Left lung (tissue), 10 donors: ENCODE measurements around the gene IGFBP5. TPM values are rescaled to one million over a fixed set of nuclear protein-coding genes. Genes with fewer than 3 reads are reported as not detected.

ENCODE experiments used
- ATAC-seq: fragments of 200-7000 bp; cut with Tn5 transposase; one replicate; pipeline ENCODE4 v1.9.1; 2020; ENCODE audit warnings: moderate library complexity
- DNase-seq, 4 donors: peaks; one replicate each; pipeline ENCODE4 v3.0.0-alpha.2; 2013 to 2020
- H3K27ac ChIP-seq, 2 donors: fragments of 200-600 bp; sonication (generic) in 1 of 2; one replicate each; pipeline versions ENCODE4 v1.5.0 to v1.8.0; 2020 to 2021
- H3K27me3 ChIP-seq, 2 donors: fragments of 200-600 bp; sonication (generic) in 1 of 2; one replicate each; pipeline versions ENCODE4 v1.5.0 to v1.8.0; 2020 to 2021
- H3K36me3 ChIP-seq, 2 donors: fragments of 200-600 bp; sonication (generic) in 1 of 2; one replicate each; pipeline versions ENCODE4 v1.5.0 to v1.8.0; 2020 to 2021
- H3K4me1 ChIP-seq, 2 donors: fragments of 200-600 bp; one replicate each; pipeline ENCODE4 v1.8.0; 2021
- H3K4me3 ChIP-seq, 2 donors: fragments of 200-600 bp; sonication (generic) in 1 of 2; one replicate each; pipeline versions ENCODE4 v1.5.0 to v1.8.0; 2020 to 2021; ENCODE audit warnings: mild to moderate bottlenecking in 1 of 2
- H3K9me3 ChIP-seq, 2 donors: fragments of 200-600 bp; sonication (generic) in 1 of 2; one replicate each; pipeline versions ENCODE4 v1.5.0 to v1.8.0; 2020 to 2021
- intact Hi-C, 2 donors: fragments of 100-400 bp; cut with DNase I; formaldehyde crosslinking; loops; one replicate each; pipeline versions ENCODE4 v1.11.2 to v1.14.2; 2022
- polyA plus RNA-seq, 6 donors: library from polyadenylated mRNA; unstranded; fragments of 120-200 nt; gene quantifications; one replicate each; pipeline ENCODE4 v1.2.1, GENCODE V29; 2013; ENCODE audit not compliant: insufficient read length in 6 of 6
- total RNA-seq, 2 donors: library from RNA; stranded (reverse); fragmentation: NEBNext Ultra II Directional; extraction: Animal tissue kit (Norgen Biotek cat#: 25700); gene quantifications; one replicate each; pipeline ENCODE4 v1.2.1, GENCODE V29; 2021
- TF ChIP-seq, protein P1 (sequence below), 2 donors: fragments of 200-600 bp; sonication (generic) in 1 of 2; IDR thresholded peaks; one replicate each; pipeline versions ENCODE4 v1.5.0 to v1.8.0; 2021; ENCODE audit warnings: antibody characterized with exemption in 2 of 2
- donor health status: DM: no; HTN: yes; CAD: no.
- donor health status: DM: no; HTN: no; CAD: no.

Gene IGFBP5
- total and polyA plus RNA-seq, 8 donors, result 89.4 to 149 (median 121) TPM

DNA sequence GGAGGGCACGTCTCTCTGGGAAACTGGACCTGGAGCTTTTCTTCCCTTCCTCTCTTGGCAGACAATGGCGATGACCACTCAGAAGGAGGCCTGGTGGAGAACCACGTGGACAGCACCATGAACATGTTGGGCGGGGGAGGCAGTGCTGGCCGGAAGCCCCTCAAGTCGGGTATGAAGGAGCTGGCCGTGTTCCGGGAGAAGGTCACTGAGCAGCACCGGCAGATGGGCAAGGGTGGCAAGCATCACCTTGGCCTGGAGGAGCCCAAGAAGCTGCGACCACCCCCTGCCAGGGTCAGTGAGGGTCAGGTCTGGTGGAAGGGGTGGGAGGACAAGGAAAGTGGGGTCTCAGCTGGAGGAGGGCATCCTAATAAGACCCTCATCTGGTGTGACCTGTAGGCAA lies 34.9 kb downstream of the IGFBP5 start:
- no peaks in the 10 kb centered on the region for H3K27me3 ChIP-seq
- H3K4me3 ChIP-seq, result no peak overlapping the region
- no peaks in the 10 kb centered on the region for H3K36me3 ChIP-seq
- intact Hi-C loops, result loop anchor here in 1 of 2 donors (2.0 kb wide), 1 partner anchor 142 kb away; no protein-coding TSS in a partner anchor
- TF ChIP-seq, protein P1, sequence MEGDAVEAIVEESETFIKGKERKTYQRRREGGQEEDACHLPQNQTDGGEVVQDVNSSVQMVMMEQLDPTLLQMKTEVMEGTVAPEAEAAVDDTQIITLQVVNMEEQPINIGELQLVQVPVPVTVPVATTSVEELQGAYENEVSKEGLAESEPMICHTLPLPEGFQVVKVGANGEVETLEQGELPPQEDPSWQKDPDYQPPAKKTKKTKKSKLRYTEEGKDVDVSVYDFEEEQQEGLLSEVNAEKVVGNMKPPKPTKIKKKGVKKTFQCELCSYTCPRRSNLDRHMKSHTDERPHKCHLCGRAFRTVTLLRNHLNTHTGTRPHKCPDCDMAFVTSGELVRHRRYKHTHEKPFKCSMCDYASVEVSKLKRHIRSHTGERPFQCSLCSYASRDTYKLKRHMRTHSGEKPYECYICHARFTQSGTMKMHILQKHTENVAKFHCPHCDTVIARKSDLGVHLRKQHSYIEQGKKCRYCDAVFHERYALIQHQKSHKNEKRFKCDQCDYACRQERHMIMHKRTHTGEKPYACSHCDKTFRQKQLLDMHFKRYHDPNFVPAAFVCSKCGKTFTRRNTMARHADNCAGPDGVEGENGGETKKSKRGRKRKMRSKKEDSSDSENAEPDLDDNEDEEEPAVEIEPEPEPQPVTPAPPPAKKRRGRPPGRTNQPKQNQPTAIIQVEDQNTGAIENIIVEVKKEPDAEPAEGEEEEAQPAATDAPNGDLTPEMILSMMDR (IDR thresholded peaks at IDR 0.05), result no peak
- H3K4me1 ChIP-seq, result peaks cover under 1 to 2% of the 10 kb centered on the region in 2 donors
- H3K27ac ChIP-seq, result no peak overlapping the region
- ATAC-seq (no peak), DNase-seq (no peak)
- no peaks in the 10 kb centered on the region for H3K9me3 ChIP-seq

DNA sequence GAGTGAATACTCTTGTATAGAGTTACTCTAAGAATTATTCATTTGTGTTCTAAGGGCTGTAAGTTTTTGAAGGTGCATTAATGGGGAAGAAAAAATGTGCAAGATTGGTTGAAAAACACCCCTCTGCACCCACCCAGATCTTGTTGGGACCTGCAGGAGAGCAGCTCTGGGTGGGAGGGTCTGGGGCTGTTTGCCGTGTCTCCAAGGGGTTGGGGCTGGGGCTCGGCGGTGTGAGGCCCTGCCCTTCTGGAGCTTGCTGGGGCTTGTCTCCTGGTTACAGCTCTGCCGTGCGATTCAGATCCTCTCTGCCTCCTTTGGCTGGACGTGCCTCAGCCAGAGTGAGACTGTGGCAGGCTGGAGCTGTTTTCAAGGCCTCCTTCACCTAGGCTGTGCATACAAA lies 36.1 kb downstream of the IGFBP5 start:
- intact Hi-C loops, result no loop called here
- no peaks in the 10 kb centered on the region for H3K4me1 ChIP-seq
- H3K36me3 ChIP-seq, result no peaks in the 10 kb centered on the region
- no peaks in the 10 kb centered on the region for H3K9me3 ChIP-seq
- TF ChIP-seq, protein P1 (IDR thresholded peaks at IDR 0.05), result no peak
- no peak for DNase-seq
- no peak for ATAC-seq
- no peak overlapping the region for H3K4me3 ChIP-seq
- no peak overlapping the region for H3K27ac ChIP-seq
- no peaks in the 10 kb centered on the region for H3K27me3 ChIP-seq

DNA sequence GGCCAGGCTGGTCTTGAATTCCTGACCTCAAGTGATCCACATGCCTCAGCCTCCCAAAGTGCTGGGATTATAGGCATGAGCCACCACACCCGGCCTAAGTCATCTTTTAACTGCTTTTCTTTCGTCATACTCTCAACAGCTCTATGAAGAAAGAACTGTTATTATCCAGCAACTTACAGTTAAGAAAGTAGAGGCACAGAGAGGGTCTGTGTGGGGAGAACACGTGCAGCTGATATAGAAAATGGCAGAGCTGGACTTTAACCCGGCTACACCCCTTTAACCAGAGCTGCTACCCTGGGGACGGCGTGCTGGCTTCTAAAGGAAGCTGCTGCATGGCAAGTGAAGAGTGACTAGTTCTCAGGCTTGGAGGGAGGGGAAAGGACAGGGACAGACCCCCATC lies 36.6 kb downstream of the IGFBP5 start:
- H3K36me3 ChIP-seq, result no peaks in the 10 kb centered on the region
- no peak overlapping the region for H3K4me3 ChIP-seq
- H3K27me3 ChIP-seq, result no peaks in the 10 kb centered on the region
- H3K4me1 ChIP-seq, result no peaks in the 10 kb centered on the region
- H3K9me3 ChIP-seq, result no peaks in the 10 kb centered on the region
- TF ChIP-seq, protein P1 (IDR thresholded peaks at IDR 0.05), result no peak
- intact Hi-C loops, result no loop called here
- DNase-seq, result no peak
- no peak for ATAC-seq
- no peak overlapping the region for H3K27ac ChIP-seq

DNA sequence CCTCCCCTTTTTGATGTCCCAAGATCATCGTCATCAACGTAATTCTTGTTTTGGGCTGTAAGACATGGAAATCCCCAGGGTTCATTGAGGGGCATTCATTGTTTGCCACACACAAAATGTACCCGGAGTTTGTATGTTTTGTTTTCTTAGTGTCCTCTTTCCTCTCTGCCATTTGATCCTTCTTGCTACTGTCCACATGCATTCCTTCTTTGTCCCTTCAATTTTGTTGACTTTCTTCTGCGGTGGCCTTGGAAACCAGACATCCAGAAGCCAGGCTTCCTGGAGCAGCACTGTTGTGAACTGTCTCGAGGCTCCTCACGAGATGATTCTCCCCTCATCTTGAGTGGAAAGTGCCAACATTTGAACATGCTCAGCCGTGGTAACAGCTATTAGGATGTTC lies 37.4 kb downstream of the IGFBP5 start:
- DNase-seq (no peak), ATAC-seq (no peak)
- Histone ChIP-seq H3K36me3 (no peaks in the 10 kb centered on the region), H3K4me3 (no peak overlapping the region), H3K27ac (no peak overlapping the region), H3K9me3 (no peaks in the 10 kb centered on the region), H3K4me1 (no peaks in the 10 kb centered on the region), H3K27me3 (no peaks in the 10 kb centered on the region)
- TF ChIP-seq, protein P1 (IDR thresholded peaks at IDR 0.05), result no peak
- intact Hi-C loops, result no loop called here

DNA sequence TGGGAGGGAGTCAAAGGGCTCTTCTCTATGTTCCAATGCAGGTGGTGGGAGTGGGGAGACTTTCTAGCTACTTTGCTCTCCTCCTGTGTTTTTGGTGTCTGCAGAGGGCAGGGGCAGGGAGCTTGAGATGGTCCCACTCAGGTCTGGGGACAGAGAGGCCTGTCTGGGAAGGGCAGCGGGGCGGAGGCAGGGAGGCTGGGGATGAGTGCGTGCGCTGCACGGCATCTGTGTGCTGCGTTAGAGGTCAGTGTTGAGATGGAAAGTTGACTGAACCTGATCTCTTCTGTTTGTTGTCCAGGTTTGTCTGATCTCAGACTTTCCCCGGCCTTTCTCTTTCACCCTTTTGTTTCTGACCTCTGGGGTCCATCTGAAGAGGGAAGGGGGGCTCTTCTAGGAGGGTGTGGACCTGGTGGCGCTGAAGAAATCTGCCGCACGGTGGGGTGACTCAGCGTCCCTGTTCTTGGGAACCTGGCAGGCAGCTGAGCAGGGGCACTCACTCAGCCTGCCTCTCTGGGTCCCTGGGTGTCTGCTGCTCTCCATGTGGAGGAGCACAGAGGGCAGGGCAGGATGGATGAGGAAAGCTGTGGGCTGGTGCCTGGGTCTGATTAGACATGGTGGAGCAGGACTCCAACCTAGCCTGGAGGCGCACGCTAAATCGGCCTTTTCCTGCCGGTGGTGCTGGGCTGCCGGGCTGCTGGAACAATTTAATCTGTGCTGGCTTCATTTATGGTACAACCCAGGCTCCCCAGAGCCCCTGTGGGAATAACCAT lies 38.1 kb downstream of the IGFBP5 start:
- TF ChIP-seq, protein P1 (IDR thresholded peaks at IDR 0.05), result no peak
- Histone ChIP-seq H3K27ac (no peak overlapping the region), H3K4me3 (no peak overlapping the region), H3K4me1 (no peaks in the 10 kb centered on the region), H3K9me3 (no peaks in the 10 kb centered on the region), H3K27me3 (no peaks in the 10 kb centered on the region), H3K36me3 (no peaks in the 10 kb centered on the region)
- ATAC-seq (no peak), DNase-seq (no peak)
- intact Hi-C loops, result no loop called here
